Measurements from ENCODE around the gene PLEKHD1.

The PLEKHD1 gene

GRCh38 chr14:69571449-69572029 lies 87.0 kb downstream of the PLEKHD1 start:
- no peak for TF ChIP-seq ZC3H10 (CRISPR knock-in tag; IDR thresholded peaks at IDR 0.05)
- no peak for ATAC-seq

GRCh38 chr14:69572030-69572840 lies 87.7 kb downstream of the PLEKHD1 start:
- TF ChIP-seq ZC3H10 (CRISPR knock-in tag; IDR thresholded peaks at IDR 0.05) (no peak), TOX (CRISPR knock-in tag; IDR thresholded peaks at IDR 0.05; ENCODE audit: borderline replicate concordance) (no peak), ZNF8 (CRISPR knock-in tag; IDR thresholded peaks at IDR 0.05) (no peak), ZFP30 (CRISPR knock-in tag; IDR thresholded peaks at IDR 0.05) (no peak), RARB (CRISPR knock-in tag; IDR thresholded peaks at IDR 0.05) (no peak), ESRRG (CRISPR knock-in tag; IDR thresholded peaks at IDR 0.05) (no peak)
- ATAC-seq: no peak

DNA sequence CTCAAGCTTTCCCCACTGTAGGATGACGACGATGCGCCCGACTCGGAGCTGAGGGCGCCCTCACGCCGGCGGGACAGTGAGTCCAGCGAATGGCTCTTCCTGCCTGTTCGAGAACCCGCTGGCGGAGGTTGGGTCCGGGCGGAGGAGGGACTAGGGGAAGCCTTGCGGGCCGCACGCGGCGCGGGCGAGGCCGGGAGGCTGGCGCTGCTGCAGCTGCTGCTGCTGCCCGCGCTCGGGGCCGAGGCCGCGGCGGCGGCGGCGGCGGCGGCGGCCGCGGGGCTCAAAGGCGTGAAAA lies 88.3 kb downstream of the PLEKHD1 start:
- ATAC-seq: no peak
- no peak for TF ChIP-seq SNAI2 (CRISPR knock-in tag; IDR thresholded peaks at IDR 0.05)
- TF ChIP-seq CREB5 (CRISPR knock-in tag; IDR thresholded peaks at IDR 0.05; ENCODE audit: low read depth): no peak
- TF ChIP-seq ZNF565 (CRISPR knock-in tag; conservative IDR thresholded peaks at IDR 0.05; ENCODE audit: low read depth): no peak
- TF ChIP-seq PATZ1 (CRISPR knock-in tag; IDR thresholded peaks at IDR 0.05; ENCODE audit: borderline replicate concordance): no peak

DNA sequence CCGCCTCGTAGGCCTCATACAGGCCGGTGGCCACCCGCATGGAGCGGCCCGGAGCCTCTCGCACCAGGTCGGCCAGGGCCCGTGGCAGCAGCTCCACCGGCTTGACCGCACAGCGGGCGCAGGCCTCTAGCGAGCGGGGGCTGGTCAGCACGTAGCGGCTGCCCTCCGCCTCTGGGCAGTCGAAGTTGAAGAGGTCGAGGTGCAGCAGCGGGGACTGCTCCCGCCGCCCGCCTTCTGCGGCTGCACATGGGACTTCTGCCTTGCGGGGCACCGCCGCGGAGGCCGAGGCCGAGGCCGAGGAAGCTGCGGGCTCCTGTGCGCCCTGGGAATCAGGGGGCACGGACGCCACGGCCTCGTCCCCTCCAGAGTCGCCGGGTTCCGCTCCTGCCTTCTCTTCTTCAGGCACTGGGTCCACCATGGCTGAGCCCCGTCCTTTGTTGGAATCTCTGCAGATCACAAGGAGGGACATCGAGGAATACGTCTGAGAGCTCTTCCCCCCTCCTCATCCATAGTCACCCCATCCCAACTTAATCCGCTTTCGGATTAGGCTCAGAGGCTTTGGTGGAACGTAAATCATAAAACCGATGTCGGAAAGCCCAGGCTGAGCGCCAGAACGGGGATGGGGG lies 88.8 kb downstream of the PLEKHD1 start:
- ATAC-seq: no peak
- no peak for TF ChIP-seq ZNF8 (CRISPR knock-in tag; IDR thresholded peaks at IDR 0.05)
- TF ChIP-seq TCF4 (CRISPR knock-in tag; IDR thresholded peaks at IDR 0.05; ENCODE audit: borderline replicate concordance): no peak
- TF ChIP-seq PPARA (CRISPR knock-in tag; IDR thresholded peaks at IDR 0.05; ENCODE audit: borderline replicate concordance): no peak
- no peak for TF ChIP-seq ESRRG (CRISPR knock-in tag; IDR thresholded peaks at IDR 0.05)
- no peak for TF ChIP-seq CSDC2 (CRISPR knock-in tag; IDR thresholded peaks at IDR 0.05)
- TF ChIP-seq POU6F1 (CRISPR knock-in tag; IDR thresholded peaks at IDR 0.05; ENCODE audit: borderline replicate concordance, low read depth): no peak
- TF ChIP-seq TOX (CRISPR knock-in tag; IDR thresholded peaks at IDR 0.05; ENCODE audit: borderline replicate concordance): no peak
- no peak for TF ChIP-seq ZNF565 (CRISPR knock-in tag; conservative IDR thresholded peaks at IDR 0.05; ENCODE audit: low read depth)
- TF ChIP-seq ZFP3 (CRISPR knock-in tag; IDR thresholded peaks at IDR 0.05): no peak
- no peak for TF ChIP-seq GLIS3 (CRISPR knock-in tag; IDR thresholded peaks at IDR 0.05)
- no peak for TF ChIP-seq ARNTL (CRISPR knock-in tag; IDR thresholded peaks at IDR 0.05; ENCODE audit: borderline replicate concordance, low read depth)
- TF ChIP-seq ZC3H10 (CRISPR knock-in tag; IDR thresholded peaks at IDR 0.05): no peak
- no peak for TF ChIP-seq PATZ1 (CRISPR knock-in tag; IDR thresholded peaks at IDR 0.05; ENCODE audit: borderline replicate concordance)

GRCh38 chr14:69573831-69574262 lies 89.3 kb downstream of the PLEKHD1 start:
- ATAC-seq: no peak
- TF ChIP-seq CREB5 (CRISPR knock-in tag; IDR thresholded peaks at IDR 0.05; ENCODE audit: low read depth) (no peak), ARNTL (CRISPR knock-in tag; IDR thresholded peaks at IDR 0.05; ENCODE audit: borderline replicate concordance, low read depth) (no peak), PPARA (CRISPR knock-in tag; IDR thresholded peaks at IDR 0.05; ENCODE audit: borderline replicate concordance) (no peak), BACH2 (CRISPR knock-in tag; IDR thresholded peaks at IDR 0.05; ENCODE audit: borderline replicate concordance) (no peak), OSR1 (CRISPR knock-in tag; IDR thresholded peaks at IDR 0.05) (no peak), POU6F1 (CRISPR knock-in tag; IDR thresholded peaks at IDR 0.05; ENCODE audit: borderline replicate concordance, low read depth) (no peak), PATZ1 (CRISPR knock-in tag; IDR thresholded peaks at IDR 0.05; ENCODE audit: borderline replicate concordance) (no peak), ESRRG (CRISPR knock-in tag; IDR thresholded peaks at IDR 0.05) (no peak), ISL1 (CRISPR knock-in tag; IDR thresholded peaks at IDR 0.05) (no peak), SNAI2 (CRISPR knock-in tag; IDR thresholded peaks at IDR 0.05) (no peak)
